H9 (cell line): ENCODE measurements around the gene SCGB1C1. TPM values are rescaled to one million over a fixed set of nuclear protein-coding genes. Genes with fewer than 3 reads are reported as not detected.

Experiments used
- DNase-seq: peaks from one replicate; pipeline ENCODE4 v3.0.0-alpha.2; 2017
- H2AFZ ChIP-seq: one replicate; pipeline ENCODE4 v1.6.1; 2013; ENCODE audit warnings: mild to moderate bottlenecking, low read length, control low read depth, moderate library complexity
- H2AK5ac ChIP-seq: 2 replicates; pipeline ENCODE4 v1.6.1; 2013; ENCODE audit warnings: low read length, control low read depth, mixed read lengths; ENCODE audit not compliant: insufficient read length
- H2BK120ac ChIP-seq: one replicate; pipeline ENCODE4 v1.6.1; 2013; ENCODE audit warnings: low read depth, mild to moderate bottlenecking, low read length, control low read depth, inconsistent platforms; ENCODE audit not compliant: poor library complexity, severe bottlenecking
- H2BK12ac ChIP-seq: 2 replicates; pipeline ENCODE4 v1.6.1; 2013; ENCODE audit warnings: low read length, control low read depth, mixed read lengths, low read depth; ENCODE audit not compliant: insufficient read length
- H2BK15ac ChIP-seq: 2 replicates; pipeline ENCODE4 v1.6.1; 2013; ENCODE audit warnings: low read depth, low read length, control low read depth
- H2BK20ac ChIP-seq: one replicate; pipeline ENCODE4 v1.6.1; 2013; ENCODE audit warnings: low read depth, mild to moderate bottlenecking, low read length, control low read depth, inconsistent platforms; ENCODE audit not compliant: poor library complexity, severe bottlenecking
- H2BK5ac ChIP-seq: 2 replicates; pipeline ENCODE4 v1.6.1; 2013; ENCODE audit warnings: low read length, control low read depth, mixed read lengths; ENCODE audit not compliant: insufficient read length
- H3K14ac ChIP-seq: 2 replicates; pipeline ENCODE4 v1.6.1; 2013; ENCODE audit warnings: low read length, control low read depth; ENCODE audit not compliant: insufficient read depth
- H3K18ac ChIP-seq: 2 replicates; pipeline ENCODE4 v1.6.1; 2013; ENCODE audit warnings: low read depth, mild to moderate bottlenecking, mixed read lengths, low read length, control low read depth; ENCODE audit not compliant: insufficient read length
- H3K23ac ChIP-seq: 2 replicates; pipeline ENCODE4 v1.6.1; 2013; ENCODE audit warnings: low read length, control low read depth, mixed read lengths, low read depth; ENCODE audit not compliant: insufficient read length
- H3K23me2 ChIP-seq: 2 replicates; pipeline ENCODE4 v1.6.1; 2013; ENCODE audit warnings: low read depth, mild to moderate bottlenecking, mixed read lengths, low read length, control low read depth; ENCODE audit not compliant: insufficient read length, poor library complexity, severe bottlenecking
- H3K27ac ChIP-seq: 2 replicates; pipeline ENCODE4 v1.5.1; 2013; ENCODE audit warnings: low read length, control low read depth, mixed read lengths, low read depth; ENCODE audit not compliant: insufficient read length
- H3K27me3 ChIP-seq: 2 replicates; pipeline ENCODE4 v1.6.1; 2013; ENCODE audit warnings: low read length, control low read depth, inconsistent platforms; ENCODE audit not compliant: insufficient read depth
- H3K4ac ChIP-seq: 2 replicates; pipeline ENCODE4 v1.6.1; 2013; ENCODE audit warnings: low read depth, mild to moderate bottlenecking, control low read depth, inconsistent platforms, low read length, moderate library complexity
- H3K4me1 ChIP-seq: 2 replicates; pipeline ENCODE4 v1.6.1; 2013; ENCODE audit warnings: low read length, control low read depth, inconsistent platforms; ENCODE audit not compliant: insufficient read depth
- H3K4me2 ChIP-seq: 2 replicates; pipeline ENCODE4 v1.6.1; 2013; ENCODE audit warnings: low read length, control low read depth, mixed read lengths; ENCODE audit not compliant: insufficient read length, insufficient read depth
- H3K56ac ChIP-seq: 2 replicates; pipeline ENCODE4 v1.6.1; 2013; ENCODE audit warnings: low read depth, mild to moderate bottlenecking, mixed read lengths, low read length, control low read depth; ENCODE audit not compliant: insufficient read length
- H3K79me1 ChIP-seq: 2 replicates; pipeline ENCODE4 v1.6.1; 2013; ENCODE audit warnings: low read depth, mild to moderate bottlenecking, moderate library complexity, low read length, control low read depth, inconsistent platforms; ENCODE audit not compliant: insufficient read depth, poor library complexity, severe bottlenecking
- H3K79me2 ChIP-seq: 2 replicates; pipeline ENCODE4 v1.6.1; 2013; ENCODE audit warnings: low read length, control low read depth, inconsistent platforms; ENCODE audit not compliant: insufficient read depth
- H3K9ac ChIP-seq: 2 replicates; pipeline ENCODE4 v1.6.1; 2013; ENCODE audit warnings: low read length, control low read depth, mixed read lengths; ENCODE audit not compliant: insufficient read length; ENCODE audit errors: extremely low read depth
- H3K9me3 ChIP-seq: one replicate; pipeline ENCODE4 v1.6.1; 2013; ENCODE audit warnings: low read depth, low read length, inconsistent platforms; ENCODE audit not compliant: control insufficient read depth
- H3T11ph ChIP-seq: one replicate; pipeline ENCODE4 v1.6.1; 2013; ENCODE audit warnings: mild to moderate bottlenecking, low read length, control low read depth, inconsistent platforms
- H4K20me1 ChIP-seq: one replicate; pipeline ENCODE4 v1.6.1; 2013; ENCODE audit not compliant: control insufficient read depth, insufficient read length, insufficient read depth
- H4K5ac ChIP-seq: 2 replicates; pipeline ENCODE4 v1.6.1; 2013; ENCODE audit warnings: low read depth, mild to moderate bottlenecking, mixed read lengths, low read length, control low read depth; ENCODE audit not compliant: insufficient read length
- H4K8ac ChIP-seq: replicated peaks from 2 replicates; pipeline ENCODE4 v1.6.1; 2013; ENCODE audit warnings: low read length, control low read depth, mixed read lengths, low read depth; ENCODE audit not compliant: insufficient read length
- H4K91ac ChIP-seq: 2 replicates; pipeline ENCODE4 v1.6.1; 2013; ENCODE audit warnings: low read depth, mild to moderate bottlenecking, moderate library complexity, mixed read lengths, low read length, control low read depth; ENCODE audit not compliant: insufficient read length
- H3K27ac Mint-ChIP-seq, 3 experiments: 2 replicates in 2 of 3; 3 replicates in 1 of 3; pipeline ENCODE4 v1.8.0; 2020 to 2021; ENCODE audit warnings: mixed read lengths in 3 of 3, mild to moderate bottlenecking in 1 of 3, moderate library complexity in 1 of 3
- H3K27me3 Mint-ChIP-seq: 2 replicates; pipeline ENCODE4 v1.8.0; 2021; ENCODE audit warnings: low read depth, mild to moderate bottlenecking, moderate library complexity, mixed read lengths
- H3K36me3 Mint-ChIP-seq, 3 experiments: 2 replicates in 2 of 3; 3 replicates in 1 of 3; pipeline ENCODE4 v1.8.0; 2020 to 2021; ENCODE audit warnings: low read depth in 3 of 3, mixed read lengths in 3 of 3; ENCODE audit not compliant: insufficient read depth in 1 of 3
- H3K4me1 Mint-ChIP-seq, 2 experiments: 2 replicates each; pipeline ENCODE4 v1.8.0; 2020; ENCODE audit warnings: mixed read lengths in 2 of 2
- H3K4me3 Mint-ChIP-seq, 2 experiments: 2 replicates in 1 of 2; 3 replicates in 1 of 2; pipeline ENCODE4 v1.8.0; 2020 to 2021; ENCODE audit warnings: mild to moderate bottlenecking in 2 of 2, mixed read lengths in 2 of 2, moderate library complexity in 1 of 2
- H3K9me3 Mint-ChIP-seq, 2 experiments: 2 replicates in 1 of 2; 3 replicates in 1 of 2; pipeline ENCODE4 v1.8.0; 2020; ENCODE audit warnings: mild to moderate bottlenecking in 2 of 2, mixed read lengths in 2 of 2, moderate library complexity in 1 of 2
- CTCF ChIP-seq: fragments of 200-600 bp; sonication (generic); conservative IDR thresholded peaks from 3 replicates; pipeline ENCODE4 v1.8.0; 2021; ENCODE audit warnings: antibody characterized with exemption, mild to moderate bottlenecking
- WGBS: extraction: QIAGEN DNeasy Blood & Tissue Kit; methylation state at CpG from one replicate; pipeline ENCODE4 v1.1.7; 2013; ENCODE audit warnings: missing lambda C conversion rate, low lambda C conversion rate, mixed read lengths; ENCODE audit not compliant: insufficient read length; ENCODE audit errors: extremely low coverage; 5-methylcytosine and 5-hydroxymethylcytosine counted together
- total RNA-seq: library from RNA; stranded (reverse); gene quantifications from 2 replicates; pipeline ENCODE4 v1.2.1, GENCODE V29; 2021

The SCGB1C1 gene
- total RNA-seq, 1 experiment from 2014 or later: not detected

- Histone ChIP-seq H4K5ac (no peak overlapping the region), H2BK15ac (no peak overlapping the region), H2AFZ (no peak overlapping the region), H3K4ac (no peak overlapping the region), H4K8ac (no peak overlapping the region), H2BK120ac (no peak overlapping the region), H3K79me2 (no peaks in the 10 kb centered on the region), H3K79me1 (no peaks in the 10 kb centered on the region), H3K4me2 (no peak overlapping the region), H3K27me3 (no peaks in the 10 kb centered on the region; the same call in 1 of the 2 replicates), H3K23me2 (no peaks in the 10 kb centered on the region), H3K23ac (no peak overlapping the region), H3K56ac (no peak overlapping the region), H3K9ac (no peak overlapping the region), H4K20me1 (no peaks in the 10 kb centered on the region), H3T11ph (no peak overlapping the region), H3K4me1 (no peaks in the 10 kb centered on the region), H2BK20ac (no peak overlapping the region), H2AK5ac (no peak overlapping the region), H3K14ac (no peak overlapping the region), H2BK12ac (no peak overlapping the region), H2BK5ac (no peak overlapping the region), H3K27ac (no peak overlapping the region), H3K9me3 (no peaks in the 10 kb centered on the region), H3K18ac (no peak overlapping the region), H4K91ac (no peak overlapping the region)
- peaks cover 1% of the 10 kb centered on the region; the same call in 1 of the 2 replicates for H3K27me3 Mint-ChIP-seq
- H3K9me3 Mint-ChIP-seq: no peaks in the 10 kb centered on the region
- DNase-seq: no peak
- peaks cover 0 to 13% (median 3%) of the 10 kb centered on the region in 3 experiments; a peak in 3 of 7 replicates for H3K36me3 Mint-ChIP-seq
- WGBS: no CpG with 5 or more reads among the region's 10 CpGs
- H3K4me3 Mint-ChIP-seq: no peak overlapping the region
- no peak for TF ChIP-seq CTCF
- no peaks in the 10 kb centered on the region for H3K4me1 Mint-ChIP-seq
- no peak overlapping the region for H3K27ac Mint-ChIP-seq
Observed at GRCh38 chr11:225734-226453, 33.0 kb downstream of the SCGB1C1 start.
